Measurements from ENCODE around the gene HES7. TPM values are rescaled to one million over a fixed set of nuclear protein-coding genes. Genes with fewer than 3 reads are reported as not detected.

The HES7 gene
- polyA plus RNA-seq, 1 donor from 2014 or later = 15.3 TPM

DNA sequence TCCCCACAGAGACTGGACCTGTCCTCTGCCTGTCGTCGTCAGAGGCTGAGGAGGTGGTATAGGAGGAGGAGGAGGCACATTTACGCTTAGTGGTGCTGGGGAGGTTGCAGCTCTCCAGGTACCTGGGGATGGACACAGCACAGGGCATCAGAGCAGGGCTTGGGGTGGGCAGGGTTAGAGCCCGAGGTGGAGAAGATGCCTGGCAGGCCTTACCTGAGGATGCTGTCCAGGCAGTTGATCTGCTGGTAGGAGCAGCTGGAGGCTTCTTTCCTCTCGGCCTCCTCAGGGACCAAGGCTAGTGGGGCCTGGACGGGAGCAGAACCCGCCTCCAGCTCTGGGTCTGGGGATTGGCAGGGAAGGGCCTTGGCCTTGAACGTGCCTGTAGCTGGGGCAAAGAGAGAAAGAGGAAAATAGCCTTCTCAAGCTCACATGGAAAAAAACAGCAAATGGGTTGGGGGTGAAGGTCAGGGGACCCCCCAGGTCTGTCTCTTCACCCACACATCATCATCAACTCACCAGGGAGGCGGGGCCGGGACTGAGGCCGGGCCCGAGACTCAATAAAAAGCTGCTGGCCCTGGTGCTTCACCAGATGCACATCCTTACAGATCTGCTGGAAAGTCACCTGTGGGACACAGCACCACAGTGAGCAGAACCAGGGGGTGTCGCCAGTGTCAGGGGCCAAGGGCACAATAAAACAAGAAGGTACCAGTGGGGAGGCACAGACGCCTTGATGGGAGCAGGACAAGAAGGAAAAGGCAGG, 22.7 kb upstream of the HES7 start:
- Histone ChIP-seq H4K20me1 (ENCODE audit: insufficient read depth) (no peaks in the 10 kb centered on the region), H3K27ac (ENCODE audit: low read length) (no peak overlapping the region), H3F3A (ENCODE audit: insufficient read depth, low read length, poor library complexity, severe bottlenecking) (peaks cover 2% of the 10 kb centered on the region), H3K36me3 (ENCODE audit: insufficient read depth, low read length) (no peaks in the 10 kb centered on the region), H3K4me2 (ENCODE audit: low read length) (no peak overlapping the region), H3K4me3 (ENCODE audit: low read length) (no peak overlapping the region), H2AFZ (ENCODE audit: low read depth, low read length) (no peak overlapping the region), H3K9me2 (ENCODE audit: insufficient read depth, low read length) (no peaks in the 10 kb centered on the region), H3K9ac (ENCODE audit: low read length) (no peak overlapping the region), H3K79me2 (replicated peaks; ENCODE audit: insufficient read depth, low read length) (no peaks in the 10 kb centered on the region), H3K27me3 (ENCODE audit: insufficient read depth, low read depth, low read length) (no peaks in the 10 kb centered on the region), H3K9me3 (ENCODE audit: low read length) (no peaks in the 10 kb centered on the region)
- TF ChIP-seq TAF1 (IDR thresholded peaks at IDR 0.05; ENCODE audit: low read depth) = no peak
- TF ChIP-seq, protein P1, sequence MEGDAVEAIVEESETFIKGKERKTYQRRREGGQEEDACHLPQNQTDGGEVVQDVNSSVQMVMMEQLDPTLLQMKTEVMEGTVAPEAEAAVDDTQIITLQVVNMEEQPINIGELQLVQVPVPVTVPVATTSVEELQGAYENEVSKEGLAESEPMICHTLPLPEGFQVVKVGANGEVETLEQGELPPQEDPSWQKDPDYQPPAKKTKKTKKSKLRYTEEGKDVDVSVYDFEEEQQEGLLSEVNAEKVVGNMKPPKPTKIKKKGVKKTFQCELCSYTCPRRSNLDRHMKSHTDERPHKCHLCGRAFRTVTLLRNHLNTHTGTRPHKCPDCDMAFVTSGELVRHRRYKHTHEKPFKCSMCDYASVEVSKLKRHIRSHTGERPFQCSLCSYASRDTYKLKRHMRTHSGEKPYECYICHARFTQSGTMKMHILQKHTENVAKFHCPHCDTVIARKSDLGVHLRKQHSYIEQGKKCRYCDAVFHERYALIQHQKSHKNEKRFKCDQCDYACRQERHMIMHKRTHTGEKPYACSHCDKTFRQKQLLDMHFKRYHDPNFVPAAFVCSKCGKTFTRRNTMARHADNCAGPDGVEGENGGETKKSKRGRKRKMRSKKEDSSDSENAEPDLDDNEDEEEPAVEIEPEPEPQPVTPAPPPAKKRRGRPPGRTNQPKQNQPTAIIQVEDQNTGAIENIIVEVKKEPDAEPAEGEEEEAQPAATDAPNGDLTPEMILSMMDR (IDR thresholded peaks at IDR 0.05; ENCODE audit: poor library complexity, severe bottlenecking) = no peak
- no peak for TF ChIP-seq MXI1 (conservative IDR thresholded peaks at IDR 0.05; ENCODE audit: poor library complexity, severe bottlenecking)
- no peak for TF ChIP-seq SMC3 (conservative IDR thresholded peaks at IDR 0.05; ENCODE audit: poor library complexity)

DNA sequence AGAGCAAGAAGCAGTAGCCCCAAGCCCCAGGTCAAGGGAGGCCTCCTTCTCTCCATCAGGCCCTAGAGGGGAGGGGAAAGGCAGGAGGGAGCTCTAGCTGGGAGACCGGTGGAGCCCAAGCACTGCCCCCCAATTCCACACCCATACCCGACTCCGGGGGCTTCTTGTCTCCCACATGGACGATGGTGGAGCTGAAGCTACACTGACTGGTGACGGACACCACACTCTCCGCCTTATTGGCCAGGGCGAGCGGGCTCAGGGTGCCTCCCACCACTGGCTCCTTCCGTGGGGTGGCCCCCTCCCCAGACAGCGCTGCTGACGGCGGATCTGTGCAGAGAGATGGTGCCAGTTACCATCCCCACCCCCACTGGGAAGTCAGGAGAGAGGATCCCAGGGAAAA, 21.9 kb upstream of the HES7 start:
- Histone ChIP-seq H3K27me3 (ENCODE audit: insufficient read depth, low read depth, low read length) (no peaks in the 10 kb centered on the region), H3K4me2 (ENCODE audit: low read length) (no peak overlapping the region), H3K9ac (ENCODE audit: low read length) (no peak overlapping the region), H3F3A (ENCODE audit: insufficient read depth, low read length, poor library complexity, severe bottlenecking) (no peaks in the 10 kb centered on the region), H3K79me2 (replicated peaks; ENCODE audit: insufficient read depth, low read length) (no peaks in the 10 kb centered on the region), H2AFZ (ENCODE audit: low read depth, low read length) (no peak overlapping the region), H3K9me2 (ENCODE audit: insufficient read depth, low read length) (no peaks in the 10 kb centered on the region), H3K36me3 (ENCODE audit: insufficient read depth, low read length) (no peaks in the 10 kb centered on the region), H3K4me3 (ENCODE audit: low read length) (no peak overlapping the region), H4K20me1 (ENCODE audit: insufficient read depth) (no peaks in the 10 kb centered on the region), H3K9me3 (ENCODE audit: low read length) (no peaks in the 10 kb centered on the region), H3K27ac (ENCODE audit: low read length) (no peak overlapping the region)
- TF ChIP-seq RAD21 (conservative IDR thresholded peaks at IDR 0.05) (no peak), EP300 (conservative IDR thresholded peaks at IDR 0.05; ENCODE audit: poor library complexity, severe bottlenecking) (no peak), EZH2 (IDR thresholded peaks at IDR 0.05; ENCODE audit: borderline replicate concordance, insufficient read depth, low read length, poor library complexity, severe bottlenecking) (no peak), SMC3 (conservative IDR thresholded peaks at IDR 0.05; ENCODE audit: poor library complexity) (no peak), POLR2AphosphoS5 (IDR thresholded peaks at IDR 0.05) (no peak), TAF1 (IDR thresholded peaks at IDR 0.05; ENCODE audit: low read depth) (no peak), MXI1 (conservative IDR thresholded peaks at IDR 0.05; ENCODE audit: poor library complexity, severe bottlenecking) (no peak)
- TF ChIP-seq, protein P2, sequence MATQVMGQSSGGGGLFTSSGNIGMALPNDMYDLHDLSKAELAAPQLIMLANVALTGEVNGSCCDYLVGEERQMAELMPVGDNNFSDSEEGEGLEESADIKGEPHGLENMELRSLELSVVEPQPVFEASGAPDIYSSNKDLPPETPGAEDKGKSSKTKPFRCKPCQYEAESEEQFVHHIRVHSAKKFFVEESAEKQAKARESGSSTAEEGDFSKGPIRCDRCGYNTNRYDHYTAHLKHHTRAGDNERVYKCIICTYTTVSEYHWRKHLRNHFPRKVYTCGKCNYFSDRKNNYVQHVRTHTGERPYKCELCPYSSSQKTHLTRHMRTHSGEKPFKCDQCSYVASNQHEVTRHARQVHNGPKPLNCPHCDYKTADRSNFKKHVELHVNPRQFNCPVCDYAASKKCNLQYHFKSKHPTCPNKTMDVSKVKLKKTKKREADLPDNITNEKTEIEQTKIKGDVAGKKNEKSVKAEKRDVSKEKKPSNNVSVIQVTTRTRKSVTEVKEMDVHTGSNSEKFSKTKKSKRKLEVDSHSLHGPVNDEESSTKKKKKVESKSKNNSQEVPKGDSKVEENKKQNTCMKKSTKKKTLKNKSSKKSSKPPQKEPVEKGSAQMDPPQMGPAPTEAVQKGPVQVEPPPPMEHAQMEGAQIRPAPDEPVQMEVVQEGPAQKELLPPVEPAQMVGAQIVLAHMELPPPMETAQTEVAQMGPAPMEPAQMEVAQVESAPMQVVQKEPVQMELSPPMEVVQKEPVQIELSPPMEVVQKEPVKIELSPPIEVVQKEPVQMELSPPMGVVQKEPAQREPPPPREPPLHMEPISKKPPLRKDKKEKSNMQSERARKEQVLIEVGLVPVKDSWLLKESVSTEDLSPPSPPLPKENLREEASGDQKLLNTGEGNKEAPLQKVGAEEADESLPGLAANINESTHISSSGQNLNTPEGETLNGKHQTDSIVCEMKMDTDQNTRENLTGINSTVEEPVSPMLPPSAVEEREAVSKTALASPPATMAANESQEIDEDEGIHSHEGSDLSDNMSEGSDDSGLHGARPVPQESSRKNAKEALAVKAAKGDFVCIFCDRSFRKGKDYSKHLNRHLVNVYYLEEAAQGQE (IDR thresholded peaks at IDR 0.05; ENCODE audit: borderline replicate concordance) = no peak
- TF ChIP-seq, protein P1 (IDR thresholded peaks at IDR 0.05; ENCODE audit: poor library complexity, severe bottlenecking) = no peak

All from neural cell (in vitro differentiated cells).